Uterus (tissue), 2 donors: ENCODE results near the gene ELOF1.

Source experiments
- CTCF ChIP-seq, 4 experiments: fragments of 200-600 bp in 2 of 4; fragments of 450-650 bp in 2 of 4; sonication (generic) in 2 of 4; IDR thresholded peaks; one replicate each; pipeline ENCODE4 v1.5.1; 2016 to 2019; ENCODE audit warnings: antibody characterized with exemption in 4 of 4, mild to moderate bottlenecking in 2 of 4, moderate library complexity in 1 of 4
- POLR2A ChIP-seq, 2 donors: fragments of 450-650 bp; IDR thresholded peaks; one replicate each; pipeline ENCODE4 v1.6.1; 2016; ENCODE audit warnings: antibody characterized with exemption in 2 of 2, mild to moderate bottlenecking in 1 of 2, moderate library complexity in 1 of 2

GRCh38 chr19:11574689-11575088 lies 15.7 kb upstream of the ELOF1 start:
- TF ChIP-seq CTCF (IDR thresholded peaks at IDR 0.05) (no peak), POLR2A (IDR thresholded peaks at IDR 0.05) (no peak)
